HG03457 (cell line): Measurements from ENCODE around the gene CCDC102A.

Experiments used
- ATAC-seq: cut with Tn5 transposase; IDR thresholded peaks from one replicate; pipeline ENCODE4 v1.9.1; 2021; ENCODE audit warnings: moderate number of reproducible peaks; ENCODE audit not compliant: unreplicated experiment

Gene CCDC102A

GRCh38 chr16:57525761-57526160, 10.6 kb downstream of the CCDC102A start:
- no peak for ATAC-seq

- ATAC-seq: no peak
Measured at GRCh38 chr16:57522960-57523359, 13.4 kb downstream of the CCDC102A start.

GRCh38 chr16:57519796-57520360, 16.5 kb downstream of the CCDC102A start:
- ATAC-seq: no peak

GRCh38 chr16:57518922-57519321, 17.4 kb downstream of the CCDC102A start:
- ATAC-seq: no peak

- no peak for ATAC-seq
Measured at GRCh38 chr16:57518520-57518919, 17.9 kb downstream of the CCDC102A start.

- no peak for ATAC-seq
Measured at GRCh38 chr16:57517397-57518367, 18.7 kb downstream of the CCDC102A start.

- no peak for ATAC-seq
Measured at GRCh38 chr16:57516773-57517172, 19.6 kb downstream of the CCDC102A start.

- no peak for ATAC-seq
Measured at GRCh38 chr16:57516176-57516725, 20.1 kb downstream of the CCDC102A start.

GRCh38 chr16:57514791-57515600, 21.4 kb downstream of the CCDC102A start:
- no peak for ATAC-seq

- ATAC-seq: no peak
Measured at GRCh38 chr16:57514371-57514770, 22.0 kb downstream of the CCDC102A start.

- no peak for ATAC-seq
Measured at GRCh38 chr16:57513371-57514102, 22.8 kb downstream of the CCDC102A start.

- ATAC-seq: no peak
Measured at GRCh38 chr16:57512296-57513001, 23.9 kb downstream of the CCDC102A start.

- no peak for ATAC-seq
Measured at GRCh38 chr16:57510016-57510871, 26.1 kb downstream of the CCDC102A start.

- no peak for ATAC-seq
Measured at GRCh38 chr16:57509231-57509923, 27.0 kb downstream of the CCDC102A start.

GRCh38 chr16:57508035-57508425, 28.3 kb downstream of the CCDC102A start:
- no peak for ATAC-seq

GRCh38 chr16:57507136-57508034, 29.0 kb downstream of the CCDC102A start:
- ATAC-seq: no peak

- no peak for ATAC-seq
Measured at GRCh38 chr16:57505169-57505568, 31.2 kb downstream of the CCDC102A start.
